Measurements from ENCODE around the gene OR1L6. TPM values are rescaled to one million over a fixed set of nuclear protein-coding genes. Genes with fewer than 3 reads are reported as not detected.

OR1L6 gene
- polyA plus RNA-seq, 1 donor (not counting 4 experiments of a cell fraction or from before 2014, with no cell fraction given) = not detected

DNA sequence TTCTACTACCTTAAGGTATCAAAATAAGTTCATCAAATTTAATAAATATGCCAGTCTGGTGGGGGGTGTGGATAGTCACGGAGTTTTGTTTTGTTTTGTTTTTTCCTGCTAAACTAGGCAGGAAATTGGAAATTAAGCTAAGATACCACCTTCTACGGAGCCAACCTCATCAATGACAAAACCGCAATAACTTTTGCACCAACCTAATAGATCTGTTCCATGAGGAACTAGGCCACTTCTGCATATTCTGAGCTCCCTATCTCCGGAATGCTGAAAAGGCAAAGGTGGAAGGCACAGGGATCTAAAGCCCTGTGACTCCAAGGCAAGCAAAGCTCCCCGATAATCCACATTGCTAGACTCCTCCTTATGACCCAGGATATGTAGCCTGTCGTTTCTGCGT, 24.1 kb upstream of the OR1L6 start:
- Histone ChIP-seq H2AFZ (ENCODE audit: control insufficient read depth, low read length) (no peak overlapping the region), H3K4me3 (ENCODE audit: control insufficient read depth in 2 of 3, extremely low read depth in 1 of 3, insufficient read depth in 2 of 3, low read depth in 1 of 3, low read length in 3 of 3) (no peak overlapping the region), H3K36me3 (ENCODE audit: control insufficient read depth in 2 of 2, extremely low read depth in 1 of 2, insufficient read depth in 2 of 2, low read length in 2 of 2) (no peaks in the 10 kb centered on the region), H3K9me3 (ENCODE audit: control insufficient read depth, low read depth, low read length) (no peaks in the 10 kb centered on the region), H3K9ac (ENCODE audit: control insufficient read depth, extremely low read depth, insufficient read depth, low read length) (no peak overlapping the region), H3K27ac (ENCODE audit: control insufficient read depth, insufficient read depth, low read length) (no peak overlapping the region), H4K20me1 (ENCODE audit: control insufficient read depth, extremely low read depth, insufficient read depth, low read length) (no peaks in the 10 kb centered on the region), H3K4me1 (ENCODE audit: control insufficient read depth, extremely low read depth, insufficient read depth, low read length) (no peaks in the 10 kb centered on the region), H3K4me2 (ENCODE audit: control insufficient read depth, extremely low read depth, insufficient read depth, low read depth, low read length) (no peak overlapping the region), H3K27me3 (ENCODE audit: control insufficient read depth, extremely low read depth, insufficient read depth, low read length) (no peaks in the 10 kb centered on the region), H3K79me2 (ENCODE audit: control insufficient read depth, insufficient read depth, low read length) (no peaks in the 10 kb centered on the region), H3K9me1 (ENCODE audit: control insufficient read depth, extremely low read depth, insufficient read depth, low read length) (no peaks in the 10 kb centered on the region)
- TF ChIP-seq EZH2 (IDR thresholded peaks at IDR 0.05; ENCODE audit: low read length) = no peak
- TF ChIP-seq, protein P1, sequence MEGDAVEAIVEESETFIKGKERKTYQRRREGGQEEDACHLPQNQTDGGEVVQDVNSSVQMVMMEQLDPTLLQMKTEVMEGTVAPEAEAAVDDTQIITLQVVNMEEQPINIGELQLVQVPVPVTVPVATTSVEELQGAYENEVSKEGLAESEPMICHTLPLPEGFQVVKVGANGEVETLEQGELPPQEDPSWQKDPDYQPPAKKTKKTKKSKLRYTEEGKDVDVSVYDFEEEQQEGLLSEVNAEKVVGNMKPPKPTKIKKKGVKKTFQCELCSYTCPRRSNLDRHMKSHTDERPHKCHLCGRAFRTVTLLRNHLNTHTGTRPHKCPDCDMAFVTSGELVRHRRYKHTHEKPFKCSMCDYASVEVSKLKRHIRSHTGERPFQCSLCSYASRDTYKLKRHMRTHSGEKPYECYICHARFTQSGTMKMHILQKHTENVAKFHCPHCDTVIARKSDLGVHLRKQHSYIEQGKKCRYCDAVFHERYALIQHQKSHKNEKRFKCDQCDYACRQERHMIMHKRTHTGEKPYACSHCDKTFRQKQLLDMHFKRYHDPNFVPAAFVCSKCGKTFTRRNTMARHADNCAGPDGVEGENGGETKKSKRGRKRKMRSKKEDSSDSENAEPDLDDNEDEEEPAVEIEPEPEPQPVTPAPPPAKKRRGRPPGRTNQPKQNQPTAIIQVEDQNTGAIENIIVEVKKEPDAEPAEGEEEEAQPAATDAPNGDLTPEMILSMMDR (optimal IDR thresholded peaks at IDR 0.05 in 1 of 3, IDR thresholded peaks at IDR 0.05 in 1 of 3, conservative IDR thresholded peaks at IDR 0.05 in 1 of 3; ENCODE audit: extremely low read depth in 1 of 3, insufficient read depth in 2 of 3, low read length in 3 of 3) = no peak
- FAIRE-seq = no peak
- DNase-seq (ENCODE audit: low read depth, low spot score) = no peak
- dilution Hi-C loops (cut with MboI; ENCODE audit: extremely low pct_ligation_motif_present, low sequenced_read_pairs) = no loop called here

DNA sequence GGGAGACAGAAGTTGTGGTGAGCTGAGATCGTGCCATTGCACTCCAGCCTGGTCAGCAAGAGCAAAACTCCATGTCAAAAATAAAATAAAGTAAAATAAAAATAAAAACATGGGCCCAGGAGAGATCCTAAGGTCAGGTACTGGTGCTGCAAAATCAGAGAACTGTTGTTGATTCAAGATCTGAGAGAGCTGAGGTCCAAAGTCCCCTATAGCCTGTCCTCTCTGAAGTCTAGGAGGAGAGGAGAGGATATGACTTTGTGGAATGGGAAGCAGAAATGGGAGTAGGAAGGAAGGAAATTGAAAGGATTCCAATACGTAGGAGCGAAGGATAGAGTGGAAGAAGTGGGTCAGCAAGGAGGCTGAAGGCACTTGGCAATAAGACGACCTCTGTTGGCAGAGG, 22.9 kb upstream of the OR1L6 start:
- dilution Hi-C loops (cut with MboI; ENCODE audit: extremely low pct_ligation_motif_present, low sequenced_read_pairs) = no loop called here
- no peak for TF ChIP-seq EZH2 (IDR thresholded peaks at IDR 0.05; ENCODE audit: low read length)
- TF ChIP-seq, protein P1 (optimal IDR thresholded peaks at IDR 0.05 in 1 of 3, IDR thresholded peaks at IDR 0.05 in 1 of 3, conservative IDR thresholded peaks at IDR 0.05 in 1 of 3; ENCODE audit: extremely low read depth in 1 of 3, insufficient read depth in 2 of 3, low read length in 3 of 3) = no peak

More for the DNA sequence above, 22.9 kb upstream of the OR1L6 start:
- Histone ChIP-seq H3K9me3 (ENCODE audit: control insufficient read depth, low read depth, low read length) (no peaks in the 10 kb centered on the region), H3K36me3 (ENCODE audit: control insufficient read depth in 2 of 2, extremely low read depth in 1 of 2, insufficient read depth in 2 of 2, low read length in 2 of 2) (no peaks in the 10 kb centered on the region), H3K4me2 (ENCODE audit: control insufficient read depth, extremely low read depth, insufficient read depth, low read depth, low read length) (no peak overlapping the region), H3K9ac (ENCODE audit: control insufficient read depth, extremely low read depth, insufficient read depth, low read length) (no peak overlapping the region), H3K79me2 (ENCODE audit: control insufficient read depth, insufficient read depth, low read length) (no peaks in the 10 kb centered on the region), H4K20me1 (ENCODE audit: control insufficient read depth, extremely low read depth, insufficient read depth, low read length) (no peaks in the 10 kb centered on the region), H3K27me3 (ENCODE audit: control insufficient read depth, extremely low read depth, insufficient read depth, low read length) (no peaks in the 10 kb centered on the region), H3K4me1 (ENCODE audit: control insufficient read depth, extremely low read depth, insufficient read depth, low read length) (no peaks in the 10 kb centered on the region), H3K9me1 (ENCODE audit: control insufficient read depth, extremely low read depth, insufficient read depth, low read length) (no peaks in the 10 kb centered on the region), H2AFZ (ENCODE audit: control insufficient read depth, low read length) (no peak overlapping the region), H3K27ac (ENCODE audit: control insufficient read depth, insufficient read depth, low read length) (no peak overlapping the region), H3K4me3 (ENCODE audit: control insufficient read depth in 2 of 3, extremely low read depth in 1 of 3, insufficient read depth in 2 of 3, low read depth in 1 of 3, low read length in 3 of 3) (no peak overlapping the region)
- FAIRE-seq (no peak), DNase-seq (ENCODE audit: low read depth, low spot score) (no peak)

All from keratinocyte (primary cell).